ENCODE results near the gene CD93.

Gene CD93

GRCh38 chr20:23114448-23115082, 28.4 kb upstream of the CD93 start:
- H2BK15ac ChIP-seq (replicated peaks; ENCODE audit: low read depth) = no peak overlapping the region
- H3K79me2 ChIP-seq (ENCODE audit: control insufficient read depth, insufficient read depth, low read length) = no peaks in the 10 kb centered on the region
- no peak overlapping the region for H3K9ac ChIP-seq (ENCODE audit: low read length)
- no peak overlapping the region for H2BK5ac ChIP-seq (ENCODE audit: low read length)
- no peak overlapping the region for H3K27ac ChIP-seq (ENCODE audit: low read depth, low read length)
- H3K56ac ChIP-seq (ENCODE audit: low read length) = no peak overlapping the region
- no peak overlapping the region for H3K4me2 ChIP-seq (ENCODE audit: low read length)
- H3K23ac ChIP-seq (ENCODE audit: low read length) = no peak overlapping the region
- H4K8ac ChIP-seq (ENCODE audit: low read depth, low read length) = no peak overlapping the region
- no peak overlapping the region for H3K18ac ChIP-seq (ENCODE audit: low read length)
- WGBS (ENCODE audit: extremely low coverage, insufficient coverage, low lambda C conversion rate) = 100% methylated on average over 2 of the region's 8 CpGs
- no peak overlapping the region for H3K4me3 ChIP-seq (ENCODE audit: low read length)
- no peaks in the 10 kb centered on the region for H3K36me3 ChIP-seq (ENCODE audit: control insufficient read depth, insufficient read depth, low read length)
- H3K79me1 ChIP-seq (ENCODE audit: low read length) = no peaks in the 10 kb centered on the region
- H3K4ac ChIP-seq (ENCODE audit: low read depth, low read length) = no peak overlapping the region
- no peak overlapping the region for H2BK120ac ChIP-seq (ENCODE audit: low read depth, low read length)
- H2AK5ac ChIP-seq (ENCODE audit: low read length) = no peak overlapping the region
- DNase-seq = no peak
- no peaks in the 10 kb centered on the region for H3K4me1 ChIP-seq (ENCODE audit: control insufficient read depth, low read depth, low read length)
- H4K5ac ChIP-seq (ENCODE audit: low read length) = no peak overlapping the region
- H3K27me3 ChIP-seq (ENCODE audit: insufficient read depth, low read length, poor library complexity) = no peaks in the 10 kb centered on the region

- H3K18ac ChIP-seq (ENCODE audit: low read length) = no peak overlapping the region
- no peaks in the 10 kb centered on the region for H3K4me1 ChIP-seq (ENCODE audit: control insufficient read depth, low read depth, low read length)
- H3K4me2 ChIP-seq (ENCODE audit: low read length) = no peak overlapping the region
- H3K4ac ChIP-seq (ENCODE audit: low read depth, low read length) = no peak overlapping the region
- no peaks in the 10 kb centered on the region for H3K79me1 ChIP-seq (ENCODE audit: low read length)
- H3K9ac ChIP-seq (ENCODE audit: low read length) = no peak overlapping the region
- no peak overlapping the region for H2BK120ac ChIP-seq (ENCODE audit: low read depth, low read length)
- no peak overlapping the region for H2BK5ac ChIP-seq (ENCODE audit: low read length)
- no peak overlapping the region for H3K23ac ChIP-seq (ENCODE audit: low read length)
- H2AK5ac ChIP-seq (ENCODE audit: low read length) = no peak overlapping the region
- H3K4me3 ChIP-seq (ENCODE audit: low read length) = no peak overlapping the region
- H4K8ac ChIP-seq (ENCODE audit: low read depth, low read length) = no peak overlapping the region
- H3K27ac ChIP-seq (ENCODE audit: low read depth, low read length) = no peak overlapping the region
- H3K27me3 ChIP-seq (ENCODE audit: insufficient read depth, low read length, poor library complexity) = no peaks in the 10 kb centered on the region
- H2BK15ac ChIP-seq (replicated peaks; ENCODE audit: low read depth) = no peak overlapping the region
- no CpG with 5 or more reads among the region's 2 CpGs for WGBS (ENCODE audit: extremely low coverage, insufficient coverage, low lambda C conversion rate)
- no peaks in the 10 kb centered on the region for H3K36me3 ChIP-seq (ENCODE audit: control insufficient read depth, insufficient read depth, low read length)
- H3K79me2 ChIP-seq (ENCODE audit: control insufficient read depth, insufficient read depth, low read length) = no peaks in the 10 kb centered on the region
- DNase-seq = no peak
- no peak overlapping the region for H3K56ac ChIP-seq (ENCODE audit: low read length)
- H4K5ac ChIP-seq (ENCODE audit: low read length) = no peak overlapping the region
Observed at GRCh38 chr20:23114018-23114417, 27.9 kb upstream of the CD93 start.

- Histone ChIP-seq H3K9ac (ENCODE audit: low read length) (no peak overlapping the region), H3K4me2 (ENCODE audit: low read length) (no peak overlapping the region), H3K79me1 (ENCODE audit: low read length) (no peaks in the 10 kb centered on the region), H2BK15ac (replicated peaks; ENCODE audit: low read depth) (no peak overlapping the region), H3K4ac (ENCODE audit: low read depth, low read length) (no peak overlapping the region), H4K8ac (ENCODE audit: low read depth, low read length) (no peak overlapping the region), H4K5ac (ENCODE audit: low read length) (no peak overlapping the region), H3K27ac (ENCODE audit: low read depth, low read length) (no peak overlapping the region), H3K23ac (ENCODE audit: low read length) (no peak overlapping the region), H3K27me3 (ENCODE audit: insufficient read depth, low read length, poor library complexity) (no peaks in the 10 kb centered on the region), H2BK5ac (ENCODE audit: low read length) (no peak overlapping the region), H3K4me1 (ENCODE audit: control insufficient read depth, low read depth, low read length) (no peaks in the 10 kb centered on the region), H3K18ac (ENCODE audit: low read length) (no peak overlapping the region), H3K79me2 (ENCODE audit: control insufficient read depth, insufficient read depth, low read length) (no peaks in the 10 kb centered on the region), H2AK5ac (ENCODE audit: low read length) (no peak overlapping the region), H3K4me3 (ENCODE audit: low read length) (no peak overlapping the region), H2BK120ac (ENCODE audit: low read depth, low read length) (no peak overlapping the region), H3K56ac (ENCODE audit: low read length) (no peak overlapping the region), H3K36me3 (ENCODE audit: control insufficient read depth, insufficient read depth, low read length) (no peaks in the 10 kb centered on the region)
- WGBS (ENCODE audit: extremely low coverage, insufficient coverage, low lambda C conversion rate) = no CpG with 5 or more reads among the region's 1 CpG
- DNase-seq = no peak
Observed at GRCh38 chr20:23112595-23112994, 26.5 kb upstream of the CD93 start.

GRCh38 chr20:23111944-23112342, 25.8 kb upstream of the CD93 start:
- H3K23ac ChIP-seq (ENCODE audit: low read length) = no peak overlapping the region
- no peaks in the 10 kb centered on the region for H3K4me1 ChIP-seq (ENCODE audit: control insufficient read depth, low read depth, low read length)
- no peak overlapping the region for H3K18ac ChIP-seq (ENCODE audit: low read length)
- no CpG with 5 or more reads among the region's 9 CpGs for WGBS (ENCODE audit: extremely low coverage, insufficient coverage, low lambda C conversion rate)
- no peak overlapping the region for H3K4ac ChIP-seq (ENCODE audit: low read depth, low read length)
- H4K5ac ChIP-seq (ENCODE audit: low read length) = no peak overlapping the region
- no peak overlapping the region for H3K9ac ChIP-seq (ENCODE audit: low read length)
- H2BK120ac ChIP-seq (ENCODE audit: low read depth, low read length) = no peak overlapping the region
- no peak overlapping the region for H3K27ac ChIP-seq (ENCODE audit: low read depth, low read length)
- H3K79me2 ChIP-seq (ENCODE audit: control insufficient read depth, insufficient read depth, low read length) = no peaks in the 10 kb centered on the region
- H3K56ac ChIP-seq (ENCODE audit: low read length) = no peak overlapping the region
- no peak for DNase-seq
- no peak overlapping the region for H4K8ac ChIP-seq (ENCODE audit: low read depth, low read length)
- H3K4me3 ChIP-seq (ENCODE audit: low read length) = no peak overlapping the region
- H2BK5ac ChIP-seq (ENCODE audit: low read length) = no peak overlapping the region
- H2BK15ac ChIP-seq (replicated peaks; ENCODE audit: low read depth) = no peak overlapping the region
- H2AK5ac ChIP-seq (ENCODE audit: low read length) = no peak overlapping the region
- H3K27me3 ChIP-seq (ENCODE audit: insufficient read depth, low read length, poor library complexity) = no peaks in the 10 kb centered on the region
- no peaks in the 10 kb centered on the region for H3K79me1 ChIP-seq (ENCODE audit: low read length)
- H3K36me3 ChIP-seq (ENCODE audit: control insufficient read depth, insufficient read depth, low read length) = no peaks in the 10 kb centered on the region
- H3K4me2 ChIP-seq (ENCODE audit: low read length) = no peak overlapping the region

GRCh38 chr20:23111307-23111943, 25.3 kb upstream of the CD93 start:
- Histone ChIP-seq H3K18ac (ENCODE audit: low read length) (no peak overlapping the region), H2BK120ac (ENCODE audit: low read depth, low read length) (no peak overlapping the region), H4K5ac (ENCODE audit: low read length) (no peak overlapping the region), H3K79me1 (ENCODE audit: low read length) (no peaks in the 10 kb centered on the region), H3K36me3 (ENCODE audit: control insufficient read depth, insufficient read depth, low read length) (no peaks in the 10 kb centered on the region), H3K4me2 (ENCODE audit: low read length) (no peak overlapping the region), H3K4me1 (ENCODE audit: control insufficient read depth, low read depth, low read length) (no peaks in the 10 kb centered on the region), H3K23ac (ENCODE audit: low read length) (no peak overlapping the region), H3K9ac (ENCODE audit: low read length) (no peak overlapping the region), H2AK5ac (ENCODE audit: low read length) (no peak overlapping the region), H2BK5ac (ENCODE audit: low read length) (no peak overlapping the region), H3K27me3 (ENCODE audit: insufficient read depth, low read length, poor library complexity) (no peaks in the 10 kb centered on the region), H4K8ac (ENCODE audit: low read depth, low read length) (no peak overlapping the region), H3K27ac (ENCODE audit: low read depth, low read length) (no peak overlapping the region), H2BK15ac (replicated peaks; ENCODE audit: low read depth) (no peak overlapping the region), H3K4me3 (ENCODE audit: low read length) (no peak overlapping the region), H3K4ac (ENCODE audit: low read depth, low read length) (no peak overlapping the region), H3K79me2 (ENCODE audit: control insufficient read depth, insufficient read depth, low read length) (no peaks in the 10 kb centered on the region), H3K56ac (ENCODE audit: low read length) (no peak overlapping the region)
- WGBS (ENCODE audit: extremely low coverage, insufficient coverage, low lambda C conversion rate) = no CpG with 5 or more reads among the region's 16 CpGs
- no peak for DNase-seq

- H3K56ac ChIP-seq (ENCODE audit: low read length) = no peak overlapping the region
- H2AK5ac ChIP-seq (ENCODE audit: low read length) = no peak overlapping the region
- H3K9ac ChIP-seq (ENCODE audit: low read length) = no peak overlapping the region
- no peak overlapping the region for H2BK120ac ChIP-seq (ENCODE audit: low read depth, low read length)
- H3K4ac ChIP-seq (ENCODE audit: low read depth, low read length) = no peak overlapping the region
- no peak overlapping the region for H3K27ac ChIP-seq (ENCODE audit: low read depth, low read length)
- H3K18ac ChIP-seq (ENCODE audit: low read length) = no peak overlapping the region
- H3K4me3 ChIP-seq (ENCODE audit: low read length) = no peak overlapping the region
- H2BK15ac ChIP-seq (replicated peaks; ENCODE audit: low read depth) = no peak overlapping the region
- no peak for DNase-seq
- H4K8ac ChIP-seq (ENCODE audit: low read depth, low read length) = no peak overlapping the region
- no peaks in the 10 kb centered on the region for H3K27me3 ChIP-seq (ENCODE audit: insufficient read depth, low read length, poor library complexity)
- H3K79me1 ChIP-seq (ENCODE audit: low read length) = no peaks in the 10 kb centered on the region
- H3K36me3 ChIP-seq (ENCODE audit: control insufficient read depth, insufficient read depth, low read length) = no peaks in the 10 kb centered on the region
- no peak overlapping the region for H3K4me2 ChIP-seq (ENCODE audit: low read length)
- no CpG with 5 or more reads among the region's 3 CpGs for WGBS (ENCODE audit: extremely low coverage, insufficient coverage, low lambda C conversion rate)
- no peaks in the 10 kb centered on the region for H3K79me2 ChIP-seq (ENCODE audit: control insufficient read depth, insufficient read depth, low read length)
- H4K5ac ChIP-seq (ENCODE audit: low read length) = no peak overlapping the region
- no peak overlapping the region for H3K23ac ChIP-seq (ENCODE audit: low read length)
- no peak overlapping the region for H2BK5ac ChIP-seq (ENCODE audit: low read length)
- no peaks in the 10 kb centered on the region for H3K4me1 ChIP-seq (ENCODE audit: control insufficient read depth, low read depth, low read length)
Observed at GRCh38 chr20:23108871-23109270, 22.7 kb upstream of the CD93 start.
